Measurements from ENCODE around the gene ZBTB8OS. TPM values are rescaled to one million over a fixed set of nuclear protein-coding genes. Genes with fewer than 3 reads are reported as not detected.
"Not testable (repeated sequence)": the region's sequence is repeated elsewhere in the genome, so short reads cannot be mapped to it uniquely, and the experiment has no call there.

The ZBTB8OS gene
- total and polyA plus RNA-seq, 7 experiments from 2014 or later = 35.5 to 65.9 (median 49.8) TPM

GRCh38 chr1:32685498-32685897, 35.1 kb upstream of the ZBTB8OS start:
- Mint-ChIP-seq H3K27me3 (no peaks in the 10 kb centered on the region), H3K27ac (peak overlapping the region in 3 of 9 donors; percentile 16 to 30 (median 23)), H3K36me3 (peaks cover 0 to 35% (median 16%) of the 10 kb centered on the region in 5 donors), H3K4me1 (no peaks in the 10 kb centered on the region), H3K4me3 (no peak overlapping the region), H3K9me3 (peaks cover 0 to 2% (median 0%) of the 10 kb centered on the region in 11 donors)
- Histone ChIP-seq H3K4me1 (ENCODE audit: control insufficient read depth in 2 of 2, insufficient read depth in 2 of 2, low read length in 2 of 2) (no peaks in the 10 kb centered on the region), H3K27me3 (ENCODE audit: control insufficient read depth in 2 of 2, insufficient read depth in 2 of 2, low read length in 2 of 2) (no peaks in the 10 kb centered on the region), H3K27ac (ENCODE audit: low read depth, low read length) (no peak overlapping the region), H3K36me3 (ENCODE audit: control insufficient read depth in 2 of 3, insufficient read depth in 3 of 3, low read length in 3 of 3) (peaks cover 6 to 41% (median 9%) of the 10 kb centered on the region in 3 experiments), H3K4me3 (ENCODE audit: low read length) (no peak overlapping the region), H3K9me3 (ENCODE audit: control insufficient read depth in 2 of 3, low read length in 3 of 3) (no peaks in the 10 kb centered on the region)
- ATAC-seq (no peak), DNase-seq (no peak)
- ChIA-PET POLR2A (no interaction called here), CTCF (no interaction called here)
- intact Hi-C loops (cut with micrococcal nuclease) = no loop called here

- Histone ChIP-seq H3K4me1 (ENCODE audit: control insufficient read depth in 2 of 2, insufficient read depth in 2 of 2, low read length in 2 of 2) (no peaks in the 10 kb centered on the region), H3K27ac (ENCODE audit: low read depth, low read length) (no peak overlapping the region), H3K9me3 (ENCODE audit: control insufficient read depth in 2 of 3, low read length in 3 of 3) (no peaks in the 10 kb centered on the region), H3K36me3 (ENCODE audit: control insufficient read depth in 2 of 3, insufficient read depth in 3 of 3, low read length in 3 of 3) (peaks cover 6 to 43% (median 9%) of the 10 kb centered on the region in 3 experiments), H3K4me3 (ENCODE audit: low read length) (no peak overlapping the region), H3K27me3 (ENCODE audit: control insufficient read depth in 2 of 2, insufficient read depth in 2 of 2, low read length in 2 of 2) (no peaks in the 10 kb centered on the region)
- Mint-ChIP-seq H3K27ac (peak overlapping the region in 5 of 9 donors; percentile 5 to 71 (median 37)), H3K27me3 (no peaks in the 10 kb centered on the region), H3K36me3 (peaks cover 0 to 43% (median 23%) of the 10 kb centered on the region in 5 donors), H3K4me3 (no peak overlapping the region), H3K9me3 (peaks cover 0 to 2% (median 0%) of the 10 kb centered on the region in 11 donors), H3K4me1 (no peaks in the 10 kb centered on the region)
- no peak for DNase-seq
- intact Hi-C loops (cut with micrococcal nuclease) = no loop called here
- no peak for ATAC-seq
- ChIA-PET CTCF (no interaction called here), POLR2A (no interaction called here)
These were observed 33.9 kb upstream of the ZBTB8OS start for GRCh38 chr1:32684167-32684811.

- intact Hi-C loops (cut with micrococcal nuclease) = no loop called here
- H3K4me3 ChIP-seq (ENCODE audit: low read length) = no peak overlapping the region
- H3K9me3 Mint-ChIP-seq = peaks cover 0 to 2% (median 0%) of the 10 kb centered on the region in 11 donors
- H3K36me3 Mint-ChIP-seq = peaks cover 0 to 43% (median 23%) of the 10 kb centered on the region in 5 donors
- DNase-seq (no peak), ATAC-seq (no peak)
- H3K27me3 ChIP-seq (ENCODE audit: control insufficient read depth in 2 of 2, insufficient read depth in 2 of 2, low read length in 2 of 2) = no peaks in the 10 kb centered on the region
- no peak overlapping the region for H3K27ac ChIP-seq (ENCODE audit: low read depth, low read length)
- no peaks in the 10 kb centered on the region for H3K27me3 Mint-ChIP-seq
- H3K4me1 Mint-ChIP-seq = no peaks in the 10 kb centered on the region
- CTCF ChIA-PET = no interaction called here
- H3K9me3 ChIP-seq (ENCODE audit: control insufficient read depth in 2 of 3, low read length in 3 of 3) = no peaks in the 10 kb centered on the region
- POLR2A ChIA-PET = no interaction called here
- peak overlapping the region in 1 of 9 donors; percentile 22 for H3K27ac Mint-ChIP-seq
- no peaks in the 10 kb centered on the region for H3K4me1 ChIP-seq (ENCODE audit: control insufficient read depth in 2 of 2, insufficient read depth in 2 of 2, low read length in 2 of 2)
- H3K4me3 Mint-ChIP-seq = no peak overlapping the region
- peaks cover 6 to 46% (median 9%) of the 10 kb centered on the region in 3 experiments for H3K36me3 ChIP-seq (ENCODE audit: control insufficient read depth in 2 of 3, insufficient read depth in 3 of 3, low read length in 3 of 3)
These were observed 33.0 kb upstream of the ZBTB8OS start for GRCh38 chr1:32683397-32683796.

GRCh38 chr1:32681999-32682398, 31.6 kb upstream of the ZBTB8OS start:
- no peak overlapping the region for H3K4me3 Mint-ChIP-seq
- H3K36me3 Mint-ChIP-seq = peaks cover 0 to 50% (median 28%) of the 10 kb centered on the region in 5 donors
- POLR2A ChIA-PET = no interaction called here
- no peaks in the 10 kb centered on the region for H3K27me3 ChIP-seq (ENCODE audit: control insufficient read depth in 2 of 2, insufficient read depth in 2 of 2, low read length in 2 of 2)
- peaks cover 0 to 2% (median 0%) of the 10 kb centered on the region in 11 donors for H3K9me3 Mint-ChIP-seq
- no peak overlapping the region for H3K27ac Mint-ChIP-seq
- ATAC-seq (no peak), DNase-seq (no peak)
- no peak overlapping the region for H3K27ac ChIP-seq (ENCODE audit: low read depth, low read length)
- H3K36me3 ChIP-seq (ENCODE audit: control insufficient read depth in 2 of 3, insufficient read depth in 3 of 3, low read length in 3 of 3) = peaks cover 9 to 58% (median 17%) of the 10 kb centered on the region in 3 experiments
- H3K4me1 Mint-ChIP-seq = peaks cover 0 to 5% (median 0%) of the 10 kb centered on the region in 7 donors
- H3K27me3 Mint-ChIP-seq = no peaks in the 10 kb centered on the region
- H3K4me3 ChIP-seq (ENCODE audit: low read length) = no peak overlapping the region
- CTCF ChIA-PET = no interaction called here
- no peaks in the 10 kb centered on the region for H3K4me1 ChIP-seq (ENCODE audit: control insufficient read depth in 2 of 2, insufficient read depth in 2 of 2, low read length in 2 of 2)
- intact Hi-C loops (cut with micrococcal nuclease) = no loop called here
- H3K9me3 ChIP-seq (ENCODE audit: control insufficient read depth in 2 of 3, low read length in 3 of 3) = no peaks in the 10 kb centered on the region

- Mint-ChIP-seq H3K4me1 (peaks cover 0 to 5% (median 0%) of the 10 kb centered on the region in 7 donors), H3K9me3 (peaks cover 0 to 2% (median 0%) of the 10 kb centered on the region in 11 donors), H3K27me3 (no peaks in the 10 kb centered on the region), H3K36me3 (peaks cover 0 to 48% (median 28%) of the 10 kb centered on the region in 5 donors), H3K4me3 (no peak overlapping the region), H3K27ac (peak overlapping the region in 2 of 9 donors; percentile 1 to 23)
- POLR2A ChIA-PET = no interaction called here
- intact Hi-C loops (cut with micrococcal nuclease) = no loop called here
- CTCF ChIA-PET = no interaction called here
- Histone ChIP-seq H3K9me3 (ENCODE audit: control insufficient read depth in 2 of 3, low read length in 3 of 3) (no peaks in the 10 kb centered on the region), H3K4me1 (ENCODE audit: control insufficient read depth in 2 of 2, insufficient read depth in 2 of 2, low read length in 2 of 2) (no peaks in the 10 kb centered on the region), H3K4me3 (ENCODE audit: low read length) (no peak overlapping the region), H3K27me3 (ENCODE audit: control insufficient read depth in 2 of 2, insufficient read depth in 2 of 2, low read length in 2 of 2) (no peaks in the 10 kb centered on the region), H3K36me3 (ENCODE audit: control insufficient read depth in 2 of 3, insufficient read depth in 3 of 3, low read length in 3 of 3) (peaks cover 9 to 62% (median 17%) of the 10 kb centered on the region in 3 experiments), H3K27ac (ENCODE audit: low read depth, low read length) (no peak overlapping the region)
- no peak for DNase-seq
- ATAC-seq = no peak
These were observed 31.2 kb upstream of the ZBTB8OS start for GRCh38 chr1:32681509-32681908.

GRCh38 chr1:32680642-32681041, 30.3 kb upstream of the ZBTB8OS start:
- no peaks in the 10 kb centered on the region for H3K27me3 Mint-ChIP-seq
- H3K9me3 ChIP-seq (ENCODE audit: control insufficient read depth in 2 of 3, low read length in 3 of 3) = no peaks in the 10 kb centered on the region
- DNase-seq = no peak
- no peak for ATAC-seq
- H3K9me3 Mint-ChIP-seq = no peaks in the 10 kb centered on the region
- intact Hi-C loops (cut with micrococcal nuclease) = no loop called here
- ChIA-PET POLR2A (interaction anchor here (0.6 kb wide), 1 partner anchor 30 kb away, joined by 3 read pairs; the partner anchor contains the start of gene RBBP4), CTCF (no interaction called here)
- no peak overlapping the region for H3K27ac Mint-ChIP-seq
- peaks cover 0 to 45% (median 27%) of the 10 kb centered on the region in 5 donors for H3K36me3 Mint-ChIP-seq
- no peak overlapping the region for H3K27ac ChIP-seq (ENCODE audit: low read depth, low read length)
- H3K27me3 ChIP-seq (ENCODE audit: control insufficient read depth in 2 of 2, insufficient read depth in 2 of 2, low read length in 2 of 2) = no peaks in the 10 kb centered on the region
- no peak overlapping the region for H3K4me3 Mint-ChIP-seq
- no peaks in the 10 kb centered on the region for H3K4me1 ChIP-seq (ENCODE audit: control insufficient read depth in 2 of 2, insufficient read depth in 2 of 2, low read length in 2 of 2)
- peaks cover 9 to 61% (median 17%) of the 10 kb centered on the region in 3 experiments for H3K36me3 ChIP-seq (ENCODE audit: control insufficient read depth in 2 of 3, insufficient read depth in 3 of 3, low read length in 3 of 3)
- peaks cover 0 to 5% (median 0%) of the 10 kb centered on the region in 7 donors for H3K4me1 Mint-ChIP-seq
- no peak overlapping the region for H3K4me3 ChIP-seq (ENCODE audit: low read length)

- H3K4me1 Mint-ChIP-seq; H3K9me3 ChIP-seq (ENCODE audit: control insufficient read depth in 2 of 3, low read length in 3 of 3); H3K27me3 ChIP-seq (ENCODE audit: control insufficient read depth in 2 of 2, insufficient read depth in 2 of 2, low read length in 2 of 2); CTCF ChIA-PET; H3K27ac ChIP-seq (ENCODE audit: low read depth, low read length); H3K4me1 ChIP-seq (ENCODE audit: control insufficient read depth in 2 of 2, insufficient read depth in 2 of 2, low read length in 2 of 2); H3K9me3 Mint-ChIP-seq; H3K27me3 Mint-ChIP-seq; ATAC-seq; H3K4me3 ChIP-seq (ENCODE audit: low read length); DNase-seq; H3K4me3 Mint-ChIP-seq; intact Hi-C loops (cut with micrococcal nuclease): not testable (repeated sequence)
- POLR2A ChIA-PET = interaction anchor here (0.6 kb wide), 2 partner anchors 29 to 488 kb away, joined by 3 read pairs; partner anchors contain the start of gene RBBP4
- H3K36me3 ChIP-seq (ENCODE audit: control insufficient read depth in 2 of 3, insufficient read depth in 3 of 3, low read length in 3 of 3) = peaks cover 9 to 61% (median 17%) of the 10 kb centered on the region in 3 experiments
- Mint-ChIP-seq H3K27ac (peak overlapping the region in 1 of 9 donors; percentile 15), H3K36me3 (peaks cover 0 to 43% (median 26%) of the 10 kb centered on the region in 5 donors)
These were observed 29.6 kb upstream of the ZBTB8OS start for GRCh38 chr1:32679993-32680392.
